DND-41 (cell line): Measurements from ENCODE around the gene ATG2A.

Source experiments
- CTCF ChIP-seq: IDR thresholded peaks from 2 replicates; pipeline ENCODE4 v1.5.1; 2012; ENCODE audit warnings: borderline replicate concordance, low read length, moderate library complexity, mild to moderate bottlenecking; ENCODE audit not compliant: poor library complexity, severe bottlenecking; ENCODE audit errors: extremely low read depth
- EZH2 ChIP-seq: IDR thresholded peaks from 3 replicates; pipeline ENCODE4 v1.6.1; 2012; ENCODE audit warnings: borderline replicate concordance, low read depth, mild to moderate bottlenecking, moderate library complexity, low read length, inconsistent platforms; ENCODE audit not compliant: severe bottlenecking

GRCh38 chr11:64916775-64917662, at the start of gene ATG2A:
- no peak for TF ChIP-seq CTCF
- TF ChIP-seq EZH2, result no peak
